Ureter (tissue), 1 donor: ENCODE measurements around the gene CCNYL1. TPM values are rescaled to one million over a fixed set of nuclear protein-coding genes. Genes with fewer than 3 reads are reported as not detected.
A peak's percentile ranks its signal among the peaks of the same experiment; 100 is the strongest.
"Not testable (repeated sequence)": the region's sequence is repeated elsewhere in the genome, so short reads cannot be mapped to it uniquely, and the experiment has no call there.

Source experiments
- DNase-seq: peaks from one replicate; pipeline ENCODE4 v3.0.0-alpha.2; 2020; ENCODE audit warnings: low spot score
- total RNA-seq: library from RNA; stranded (reverse); gene quantifications from one replicate; pipeline ENCODE4 v1.2.4, GENCODE V29; 2023
- donor health status: DM: yes; HTN: yes; CAD: no.

Gene CCNYL1
- 21.1 TPM for total RNA-seq

GRCh38 chr2:207710814-207711740 lies at the start of gene CCNYL1:
Gene CCNYL1 (plus strand): TSS chr2:207711640. CDS start chr2:207711897, 257 bp downstream.
- peak; percentile 99 for DNase-seq

- DNase-seq: no peak
These were observed 49.2 kb upstream of the CCNYL1 start for GRCh38 chr2:207662203-207662602.

GRCh38 chr2:207663870-207664545 lies 47.4 kb upstream of the CCNYL1 start:
- no peak for DNase-seq

GRCh38 chr2:207670887-207671286 lies 40.6 kb upstream of the CCNYL1 start:
- DNase-seq: no peak

- DNase-seq: no peak
These were observed 38.0 kb upstream of the CCNYL1 start for GRCh38 chr2:207673431-207673830.

- DNase-seq: no peak
These were observed 37.1 kb upstream of the CCNYL1 start for GRCh38 chr2:207674266-207674774.

GRCh38 chr2:207674826-207675225 lies 36.6 kb upstream of the CCNYL1 start:
- no peak for DNase-seq

GRCh38 chr2:207676827-207677354 lies 34.5 kb upstream of the CCNYL1 start:
- no peak for DNase-seq

GRCh38 chr2:207681431-207681830 lies 30.0 kb upstream of the CCNYL1 start:
- no peak for DNase-seq

GRCh38 chr2:207682557-207682956 lies 28.9 kb upstream of the CCNYL1 start:
- DNase-seq: no peak

- no peak for DNase-seq
These were observed 28.0 kb upstream of the CCNYL1 start for GRCh38 chr2:207683438-207683837.

- DNase-seq: no peak
These were observed 27.4 kb upstream of the CCNYL1 start for GRCh38 chr2:207683879-207684627.

GRCh38 chr2:207686812-207687211 lies 24.6 kb upstream of the CCNYL1 start:
- DNase-seq: no peak

GRCh38 chr2:207688597-207688996 lies 22.8 kb upstream of the CCNYL1 start:
- no peak for DNase-seq

- not testable (repeated sequence) for DNase-seq
These were observed 20.5 kb upstream of the CCNYL1 start for GRCh38 chr2:207690845-207691461.

GRCh38 chr2:207692206-207693065 lies 19.0 kb upstream of the CCNYL1 start:
- DNase-seq: no peak

- no peak for DNase-seq
These were observed 17.7 kb upstream of the CCNYL1 start for GRCh38 chr2:207693641-207694249.

- no peak for DNase-seq
These were observed 16.6 kb upstream of the CCNYL1 start for GRCh38 chr2:207694811-207695281.

GRCh38 chr2:207695293-207695692 lies 16.1 kb upstream of the CCNYL1 start:
- no peak for DNase-seq

- DNase-seq: not testable (repeated sequence)
These were observed 14.5 kb upstream of the CCNYL1 start for GRCh38 chr2:207696911-207697310.
